Measurements from ENCODE around the gene STEAP1.
"Not testable (repeated sequence)": the region's sequence is repeated elsewhere in the genome, so short reads cannot be mapped to it uniquely, and the experiment has no call there.

STEAP1 gene

GRCh38 chr7:90180011-90180585 is 25.8 kb downstream of the STEAP1 start:
- TF ChIP-seq POLR2A (IDR thresholded peaks at IDR 0.05; ENCODE audit: low read depth, low read length), result no peak
- no peak for TF ChIP-seq POLR2AphosphoS5 (IDR thresholded peaks at IDR 0.05; ENCODE audit: low read depth, low read length)
- no peak for TF ChIP-seq TAF1 (IDR thresholded peaks at IDR 0.05; ENCODE audit: borderline replicate concordance, low read depth, low read length)
- FAIRE-seq (peak; percentile 17), DNase-seq (ENCODE audit: insufficient read length) (no peak)

GRCh38 chr7:90180649-90181048 is 26.4 kb downstream of the STEAP1 start:
- DNase-seq (ENCODE audit: insufficient read length) (no peak), FAIRE-seq (no peak)
- TF ChIP-seq POLR2A (IDR thresholded peaks at IDR 0.05; ENCODE audit: low read depth, low read length), result no peak
- TF ChIP-seq TAF1 (IDR thresholded peaks at IDR 0.05; ENCODE audit: borderline replicate concordance, low read depth, low read length), result no peak
- no peak for TF ChIP-seq POLR2AphosphoS5 (IDR thresholded peaks at IDR 0.05; ENCODE audit: low read depth, low read length)

GRCh38 chr7:90181485-90181884 is 27.2 kb downstream of the STEAP1 start:
- no peak for TF ChIP-seq POLR2AphosphoS5 (IDR thresholded peaks at IDR 0.05; ENCODE audit: low read depth, low read length)
- no peak for TF ChIP-seq TAF1 (IDR thresholded peaks at IDR 0.05; ENCODE audit: borderline replicate concordance, low read depth, low read length)
- TF ChIP-seq POLR2A (IDR thresholded peaks at IDR 0.05; ENCODE audit: low read depth, low read length), result no peak
- no peak for DNase-seq (ENCODE audit: insufficient read length)

GRCh38 chr7:90186290-90186689 is 32.0 kb downstream of the STEAP1 start:
- FAIRE-seq; DNase-seq (ENCODE audit: insufficient read length): not testable (repeated sequence)

More at GRCh38 chr7:90181485-90181884, 27.2 kb downstream of the STEAP1 start:
- no peak for FAIRE-seq

- TF ChIP-seq POLR2AphosphoS5 (IDR thresholded peaks at IDR 0.05; ENCODE audit: low read depth, low read length) (no peak), TAF1 (IDR thresholded peaks at IDR 0.05; ENCODE audit: borderline replicate concordance, low read depth, low read length) (no peak), POLR2A (IDR thresholded peaks at IDR 0.05; ENCODE audit: low read depth, low read length) (no peak)
- DNase-seq (ENCODE audit: insufficient read length) (no peak), FAIRE-seq (no peak)
Measured at GRCh38 chr7:90187507-90188050, 33.3 kb downstream of the STEAP1 start.

- DNase-seq (ENCODE audit: insufficient read length) (no peak), FAIRE-seq (no peak)
- TF ChIP-seq TAF1 (IDR thresholded peaks at IDR 0.05; ENCODE audit: borderline replicate concordance, low read depth, low read length), result no peak
- no peak for TF ChIP-seq POLR2A (IDR thresholded peaks at IDR 0.05; ENCODE audit: low read depth, low read length)
- no peak for TF ChIP-seq POLR2AphosphoS5 (IDR thresholded peaks at IDR 0.05; ENCODE audit: low read depth, low read length)
Measured at GRCh38 chr7:90188281-90188680, 34.0 kb downstream of the STEAP1 start.

- TF ChIP-seq POLR2AphosphoS5 (IDR thresholded peaks at IDR 0.05; ENCODE audit: low read depth, low read length), result no peak
- TF ChIP-seq POLR2A (IDR thresholded peaks at IDR 0.05; ENCODE audit: low read depth, low read length), result no peak
- TF ChIP-seq TAF1 (IDR thresholded peaks at IDR 0.05; ENCODE audit: borderline replicate concordance, low read depth, low read length), result no peak
- FAIRE-seq (no peak), DNase-seq (ENCODE audit: insufficient read length) (no peak)
Measured at GRCh38 chr7:90190995-90191394, 36.7 kb downstream of the STEAP1 start.

- TF ChIP-seq POLR2AphosphoS5 (IDR thresholded peaks at IDR 0.05; ENCODE audit: low read depth, low read length), result no peak
- no peak for TF ChIP-seq POLR2A (IDR thresholded peaks at IDR 0.05; ENCODE audit: low read depth, low read length)
- no peak for TF ChIP-seq TAF1 (IDR thresholded peaks at IDR 0.05; ENCODE audit: borderline replicate concordance, low read depth, low read length)
- no peak for DNase-seq (ENCODE audit: insufficient read length)
- no peak for FAIRE-seq
Measured at GRCh38 chr7:90191648-90192047, 37.4 kb downstream of the STEAP1 start.

GRCh38 chr7:90192876-90193750 is 38.8 kb downstream of the STEAP1 start:
- no peak for TF ChIP-seq TAF1 (IDR thresholded peaks at IDR 0.05; ENCODE audit: borderline replicate concordance, low read depth, low read length)
- no peak for TF ChIP-seq POLR2A (IDR thresholded peaks at IDR 0.05; ENCODE audit: low read depth, low read length)
- no peak for FAIRE-seq
- no peak for DNase-seq (ENCODE audit: insufficient read length)

- FAIRE-seq (no peak), DNase-seq (ENCODE audit: insufficient read length) (no peak)
- no peak for TF ChIP-seq POLR2A (IDR thresholded peaks at IDR 0.05; ENCODE audit: low read depth, low read length)
- no peak for TF ChIP-seq POLR2AphosphoS5 (IDR thresholded peaks at IDR 0.05; ENCODE audit: low read depth, low read length)
- TF ChIP-seq TAF1 (IDR thresholded peaks at IDR 0.05; ENCODE audit: borderline replicate concordance, low read depth, low read length), result no peak
Measured at GRCh38 chr7:90194911-90195809, 40.9 kb downstream of the STEAP1 start.

- FAIRE-seq, result no peak
- no peak for TF ChIP-seq POLR2A (IDR thresholded peaks at IDR 0.05; ENCODE audit: low read depth, low read length)
- no peak for TF ChIP-seq POLR2AphosphoS5 (IDR thresholded peaks at IDR 0.05; ENCODE audit: low read depth, low read length)
- no peak for TF ChIP-seq TAF1 (IDR thresholded peaks at IDR 0.05; ENCODE audit: borderline replicate concordance, low read depth, low read length)
- no peak for DNase-seq (ENCODE audit: insufficient read length)
Measured at GRCh38 chr7:90201500-90202195, 47.4 kb downstream of the STEAP1 start.
